Raji (cell line): Measurements from ENCODE around the gene WTAP.
A peak's percentile ranks its signal among the peaks of the same experiment; 100 is the strongest.

ENCODE experiments used
- POLR2A ChIP-seq: IDR thresholded peaks from 2 replicates; pipeline ENCODE4 v1.6.1; 2011; ENCODE audit warnings: low read depth, low read length, control low read depth; ENCODE audit not compliant: insufficient read depth

The WTAP gene

GRCh38 chr6:159692303-159693127 lies 34.8 kb upstream of the WTAP start:
- no peak for TF ChIP-seq POLR2A

- TF ChIP-seq POLR2A = peak; percentile 92
Measured at GRCh38 chr6:159693128-159693893, 34.0 kb upstream of the WTAP start, which contains the start of gene SOD2. TSS of gene SOD2 (minus strand) at chr6:159693241. CDS start at chr6:159693167, 74 bp downstream.

GRCh38 chr6:159693894-159694545 lies 33.3 kb upstream of the WTAP start:
- no peak for TF ChIP-seq POLR2A

- no peak for TF ChIP-seq POLR2A
Measured at GRCh38 chr6:159695984-159696383, 31.3 kb upstream of the WTAP start.

- TF ChIP-seq POLR2A = no peak
Measured at GRCh38 chr6:159700970-159701369, 26.3 kb upstream of the WTAP start.

- no peak for TF ChIP-seq POLR2A
Measured at GRCh38 chr6:159701413-159701999, 25.8 kb upstream of the WTAP start.

- TF ChIP-seq POLR2A = no peak
Measured at GRCh38 chr6:159713984-159714383, 13.3 kb upstream of the WTAP start.

- TF ChIP-seq POLR2A = no peak
Measured at GRCh38 chr6:159714404-159714803, 12.9 kb upstream of the WTAP start.

GRCh38 chr6:159715166-159715565 lies 12.1 kb upstream of the WTAP start:
- TF ChIP-seq POLR2A = no peak

GRCh38 chr6:159715605-159716004 lies 11.7 kb upstream of the WTAP start:
- no peak for TF ChIP-seq POLR2A

GRCh38 chr6:159716247-159717096 lies 10.8 kb upstream of the WTAP start:
- TF ChIP-seq POLR2A = no peak

- TF ChIP-seq POLR2A = no peak
Measured at GRCh38 chr6:159718634-159719033, 8.7 kb upstream of the WTAP start.

- no peak for TF ChIP-seq POLR2A
Measured at GRCh38 chr6:159719287-159719686, 8.0 kb upstream of the WTAP start.

GRCh38 chr6:159720708-159721107 lies 6.6 kb upstream of the WTAP start:
- TF ChIP-seq POLR2A = no peak
